Right renal cortex interstitium (tissue), 3 donors: ENCODE data around the gene PDK2. TPM values are rescaled to one million over a fixed set of nuclear protein-coding genes. Genes with fewer than 3 reads are reported as not detected.
A peak's percentile ranks its signal among the peaks of the same experiment; 100 is the strongest.

Source experiments
- DNase-seq, 3 donors: peaks; one replicate each; pipeline ENCODE4 v3.0.0-alpha.2; 2013; ENCODE audit warnings: low read depth in 3 of 3, low spot score in 2 of 3
- polyA plus RNA-seq, 3 donors: library from polyadenylated mRNA; unstranded; fragments of 120-200 nt; gene quantifications; one replicate each; pipeline ENCODE4 v1.2.1, GENCODE V29; 2013; ENCODE audit not compliant: insufficient read length in 3 of 3

PDK2 gene
- polyA plus RNA-seq, 3 donors, result 118 to 135 (median 127) TPM

GRCh38 chr17:50147841-50148225, 52.7 kb downstream of the PDK2 start:
- no peak for DNase-seq

GRCh38 chr17:50148226-50149090, 53.3 kb downstream of the PDK2 start:
- no peak for DNase-seq

GRCh38 chr17:50149091-50149416, 53.9 kb downstream of the PDK2 start:
- no peak for DNase-seq

GRCh38 chr17:50149417-50150353, 54.5 kb downstream of the PDK2 start:
- no peak for DNase-seq

- DNase-seq, result no peak
These were observed 55.3 kb downstream of the PDK2 start, which contains the start of gene PPP1R9B for GRCh38 chr17:50150354-50151040. TSS of gene PPP1R9B (minus strand) at chr17:50150677. CDS start at chr17:50150513, 164 bp downstream.

- peak in 1 of 3 donors; percentile 86 for DNase-seq
These were observed 56.1 kb downstream of the PDK2 start for GRCh38 chr17:50151041-50151936.

- DNase-seq, result peak in 1 of 3 donors; percentile 89
These were observed 56.9 kb downstream of the PDK2 start for GRCh38 chr17:50151937-50152547.

- DNase-seq, result no peak
These were observed 57.6 kb downstream of the PDK2 start for GRCh38 chr17:50152736-50153135.

- DNase-seq, result no peak
These were observed 58.8 kb downstream of the PDK2 start for GRCh38 chr17:50153650-50154575.

GRCh38 chr17:50154604-50155003, 59.5 kb downstream of the PDK2 start:
- no peak for DNase-seq

- no peak for DNase-seq
These were observed 60.1 kb downstream of the PDK2 start for GRCh38 chr17:50155115-50155819.

- DNase-seq, result no peak
These were observed 62.7 kb downstream of the PDK2 start for GRCh38 chr17:50157891-50158290.

GRCh38 chr17:50161023-50161910, 66.1 kb downstream of the PDK2 start:
- DNase-seq, result peak in 2 of 3 donors; percentile 84 to 89
